ENCODE data around the gene PDLIM5. TPM values are rescaled to one million over a fixed set of nuclear protein-coding genes. Genes with fewer than 3 reads are reported as not detected.

Gene PDLIM5
- total RNA-seq, 2 donors from 2014 or later, result 115 to 228 TPM

DNA sequence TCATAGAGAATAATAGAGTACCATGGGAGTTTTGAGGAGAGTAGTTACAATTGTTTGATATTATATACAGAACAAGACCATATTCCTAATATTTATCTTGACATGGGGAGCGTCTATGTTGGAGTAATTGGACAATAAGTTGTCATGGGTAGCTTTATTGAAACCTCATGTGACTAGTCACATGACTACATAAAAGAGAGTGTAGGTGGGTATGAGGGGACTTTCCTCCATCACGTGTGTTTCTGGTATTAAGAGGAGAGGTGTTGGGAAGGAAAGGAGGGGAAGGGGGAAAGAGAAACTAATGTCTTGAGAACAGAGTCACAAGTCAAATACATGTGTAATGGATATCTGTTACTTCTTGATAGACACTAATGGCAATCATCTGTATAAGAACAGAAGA, 33.1 kb downstream of the PDLIM5 start:
- WGBS, result 87% methylated on average over 2 of the region's 2 CpGs
- Histone ChIP-seq H3K9me3 (no peaks in the 10 kb centered on the region), H3K27ac (no peak overlapping the region), H3K36me3 (no peaks in the 10 kb centered on the region), H3K4me3 (no peak overlapping the region), H3K27me3 (replicated peaks; ENCODE audit: insufficient read depth) (no peaks in the 10 kb centered on the region), H3K4me1 (replicated peaks) (no peaks in the 10 kb centered on the region)
- TF ChIP-seq POLR2A (IDR thresholded peaks at IDR 0.05), result no peak
- TF ChIP-seq, protein P1, sequence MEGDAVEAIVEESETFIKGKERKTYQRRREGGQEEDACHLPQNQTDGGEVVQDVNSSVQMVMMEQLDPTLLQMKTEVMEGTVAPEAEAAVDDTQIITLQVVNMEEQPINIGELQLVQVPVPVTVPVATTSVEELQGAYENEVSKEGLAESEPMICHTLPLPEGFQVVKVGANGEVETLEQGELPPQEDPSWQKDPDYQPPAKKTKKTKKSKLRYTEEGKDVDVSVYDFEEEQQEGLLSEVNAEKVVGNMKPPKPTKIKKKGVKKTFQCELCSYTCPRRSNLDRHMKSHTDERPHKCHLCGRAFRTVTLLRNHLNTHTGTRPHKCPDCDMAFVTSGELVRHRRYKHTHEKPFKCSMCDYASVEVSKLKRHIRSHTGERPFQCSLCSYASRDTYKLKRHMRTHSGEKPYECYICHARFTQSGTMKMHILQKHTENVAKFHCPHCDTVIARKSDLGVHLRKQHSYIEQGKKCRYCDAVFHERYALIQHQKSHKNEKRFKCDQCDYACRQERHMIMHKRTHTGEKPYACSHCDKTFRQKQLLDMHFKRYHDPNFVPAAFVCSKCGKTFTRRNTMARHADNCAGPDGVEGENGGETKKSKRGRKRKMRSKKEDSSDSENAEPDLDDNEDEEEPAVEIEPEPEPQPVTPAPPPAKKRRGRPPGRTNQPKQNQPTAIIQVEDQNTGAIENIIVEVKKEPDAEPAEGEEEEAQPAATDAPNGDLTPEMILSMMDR (IDR thresholded peaks at IDR 0.05), result no peak
- no peak for DNase-seq (ENCODE audit: low spot score)
- intact Hi-C loops (cut with DNase I), result no loop called here

DNA sequence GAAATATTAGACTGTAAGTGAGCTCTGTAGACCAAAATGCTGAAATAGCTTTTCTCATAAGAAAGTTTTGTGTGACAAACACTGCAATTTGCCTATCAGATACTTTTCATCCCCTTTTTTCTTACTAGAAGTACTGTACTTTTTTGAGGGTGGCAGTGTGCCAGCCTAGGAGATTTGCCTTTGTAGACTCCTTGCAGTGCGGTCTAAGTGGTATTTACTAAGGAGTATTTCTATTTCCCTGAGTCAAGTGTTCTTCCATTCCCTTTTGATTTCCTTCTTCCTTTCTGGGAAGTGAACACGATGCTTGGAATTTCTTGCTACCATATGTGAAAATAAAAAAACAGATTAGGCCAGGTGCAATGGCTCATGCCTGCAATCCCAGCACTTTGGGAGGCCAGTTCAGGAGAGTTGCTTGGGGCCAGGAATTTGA, 34.6 kb downstream of the PDLIM5 start:
- no peak for DNase-seq (ENCODE audit: low spot score)
- 60% methylated on average over 2 of the region's 2 CpGs for WGBS
- Histone ChIP-seq H3K27ac (no peak overlapping the region), H3K27me3 (replicated peaks; ENCODE audit: insufficient read depth) (no peaks in the 10 kb centered on the region), H3K4me1 (replicated peaks) (no peaks in the 10 kb centered on the region), H3K36me3 (no peaks in the 10 kb centered on the region), H3K4me3 (no peak overlapping the region), H3K9me3 (no peaks in the 10 kb centered on the region)
- TF ChIP-seq POLR2AphosphoS5 (IDR thresholded peaks at IDR 0.05) (no peak), POLR2A (IDR thresholded peaks at IDR 0.05) (no peak)
- TF ChIP-seq, protein P1 (IDR thresholded peaks at IDR 0.05), result no peak
- intact Hi-C loops (cut with DNase I), result no loop called here

DNA sequence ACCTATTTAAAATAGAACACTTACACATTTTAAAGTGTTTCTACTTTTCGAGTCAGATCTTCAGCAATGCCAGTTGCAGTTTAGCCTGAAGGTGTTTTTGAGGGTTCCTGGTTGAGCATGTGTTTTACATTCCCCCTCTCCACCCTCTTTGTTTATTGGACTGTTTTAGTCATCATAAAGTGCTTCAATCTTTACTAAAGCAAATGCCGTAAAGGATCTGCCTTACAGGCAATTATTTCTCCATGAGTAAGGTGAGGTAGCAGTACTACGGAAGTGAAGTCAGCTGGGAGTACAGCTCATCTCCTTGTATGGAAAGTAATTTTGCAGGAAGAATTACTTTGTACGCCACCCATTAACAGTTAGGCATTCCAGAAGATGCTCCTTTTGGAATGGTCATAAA, 36.9 kb downstream of the PDLIM5 start:
- no peak overlapping the region for H3K4me3 ChIP-seq
- intact Hi-C loops (cut with DNase I), result no loop called here
- no peak overlapping the region for H3K27ac ChIP-seq
- no peaks in the 10 kb centered on the region for H3K36me3 ChIP-seq
- H3K27me3 ChIP-seq (replicated peaks; ENCODE audit: insufficient read depth), result no peaks in the 10 kb centered on the region
- no peaks in the 10 kb centered on the region for H3K9me3 ChIP-seq
- no peak for DNase-seq (ENCODE audit: low spot score)
- no peak for TF ChIP-seq POLR2AphosphoS5 (IDR thresholded peaks at IDR 0.05)
- TF ChIP-seq, protein P1 (IDR thresholded peaks at IDR 0.05), result no peak
- no peak for TF ChIP-seq POLR2A (IDR thresholded peaks at IDR 0.05)
- no peaks in the 10 kb centered on the region for H3K4me1 ChIP-seq (replicated peaks)
- 60% methylated on average over 4 of the region's 4 CpGs for WGBS

DNA sequence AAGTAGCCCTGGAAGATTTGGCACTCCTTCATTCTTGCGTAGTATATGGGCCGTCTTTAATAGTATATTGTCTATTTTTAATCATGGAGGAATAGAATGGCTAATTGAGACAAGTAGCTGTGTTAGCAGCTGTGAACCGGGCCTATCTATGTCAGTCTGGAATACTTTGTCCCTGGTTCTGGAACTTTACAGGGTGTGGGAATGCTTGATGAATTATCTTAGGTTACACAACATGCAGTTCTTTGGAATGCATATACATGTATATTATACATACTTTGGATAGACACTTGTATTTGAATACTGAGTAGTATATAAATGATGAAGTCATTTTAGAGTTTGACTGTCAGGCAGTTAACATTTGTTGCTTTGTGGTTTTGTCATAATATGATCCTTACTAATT, 37.4 kb downstream of the PDLIM5 start:
- H3K4me3 ChIP-seq, result no peak overlapping the region
- H3K9me3 ChIP-seq, result no peaks in the 10 kb centered on the region
- DNase-seq (ENCODE audit: low spot score), result no peak
- intact Hi-C loops (cut with DNase I), result no loop called here
- H3K4me1 ChIP-seq (replicated peaks), result no peaks in the 10 kb centered on the region
- TF ChIP-seq POLR2AphosphoS5 (IDR thresholded peaks at IDR 0.05), result no peak
- no peaks in the 10 kb centered on the region for H3K36me3 ChIP-seq
- WGBS, result 82% methylated on average over 3 of the region's 3 CpGs
- no peak overlapping the region for H3K27ac ChIP-seq
- no peaks in the 10 kb centered on the region for H3K27me3 ChIP-seq (replicated peaks; ENCODE audit: insufficient read depth)

DNA sequence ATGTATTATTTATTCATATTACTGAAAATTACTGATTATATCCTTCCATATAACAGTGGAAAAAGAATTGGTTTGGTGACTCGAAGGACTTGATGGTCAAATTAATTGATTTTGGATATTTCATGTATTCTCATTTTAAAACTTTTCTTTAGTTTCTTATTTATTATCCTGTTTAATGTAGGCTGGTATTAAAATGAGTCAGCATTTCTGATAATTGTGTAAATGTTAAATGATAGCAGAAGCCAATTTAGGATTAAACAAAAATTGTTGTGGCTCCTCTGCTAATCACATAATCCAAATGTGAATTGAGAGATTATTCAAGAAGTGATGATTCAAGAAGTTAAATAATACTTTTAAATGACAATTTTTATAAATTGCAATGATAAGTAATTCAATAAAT, 38.7 kb downstream of the PDLIM5 start:
- no peaks in the 10 kb centered on the region for H3K36me3 ChIP-seq
- no peak overlapping the region for H3K27ac ChIP-seq
- DNase-seq (ENCODE audit: low spot score), result no peak
- intact Hi-C loops (cut with DNase I), result no loop called here
- no peak for TF ChIP-seq POLR2A (IDR thresholded peaks at IDR 0.05)
- TF ChIP-seq, protein P1 (IDR thresholded peaks at IDR 0.05), result no peak
- TF ChIP-seq POLR2AphosphoS5 (IDR thresholded peaks at IDR 0.05), result no peak
- H3K27me3 ChIP-seq (replicated peaks; ENCODE audit: insufficient read depth), result no peaks in the 10 kb centered on the region
- H3K4me1 ChIP-seq (replicated peaks), result no peaks in the 10 kb centered on the region
- H3K9me3 ChIP-seq, result no peaks in the 10 kb centered on the region
- no peak overlapping the region for H3K4me3 ChIP-seq
- WGBS, result 94% methylated on average over 1 of the region's 1 CpG

Measured in prostate gland (tissue), 2 donors.